ENCODE data around the gene CHRM3. TPM values are rescaled to one million over a fixed set of nuclear protein-coding genes. Genes with fewer than 3 reads are reported as not detected.

Gene CHRM3
- total RNA-seq, 2 donors from 2014 or later = 2.5 to 4.2 TPM

DNA sequence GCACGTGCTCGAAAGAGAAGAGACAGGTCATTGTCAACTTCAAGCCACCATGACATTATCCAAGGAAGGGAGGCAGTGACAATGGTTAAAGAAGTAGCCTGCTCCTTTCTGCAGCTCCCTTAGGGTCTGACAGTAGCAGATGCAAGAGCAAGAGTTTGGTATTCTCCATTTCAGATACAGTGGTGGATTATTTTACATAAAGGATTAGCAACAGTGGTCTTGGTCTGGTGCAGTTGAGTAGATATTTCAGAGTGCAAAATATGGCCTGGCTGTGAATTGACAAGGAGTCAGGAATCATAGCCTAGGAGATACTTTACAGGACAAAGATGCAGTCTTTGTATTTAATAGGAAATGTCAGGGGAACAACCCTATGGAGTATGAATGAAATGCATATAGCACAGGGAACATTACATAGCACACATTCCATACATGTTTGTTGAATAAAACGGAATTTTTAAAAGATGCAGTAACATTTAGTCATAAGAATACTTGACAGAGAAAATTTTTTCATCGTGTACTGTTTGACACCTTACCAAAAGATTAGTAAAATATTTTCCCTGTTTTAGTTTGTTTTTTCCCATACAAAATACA, 41.8 kb downstream of the CHRM3 start:
- Histone ChIP-seq H3K4me1 (ENCODE audit: control insufficient read depth in 1 of 2, low read depth in 2 of 2) (no peaks in the 10 kb centered on the region), H3K27ac (no peak overlapping the region)
- ATAC-seq (ENCODE audit: insufficient number of reproducible peaks, low FRiP score, low read depth) = no peak

DNA sequence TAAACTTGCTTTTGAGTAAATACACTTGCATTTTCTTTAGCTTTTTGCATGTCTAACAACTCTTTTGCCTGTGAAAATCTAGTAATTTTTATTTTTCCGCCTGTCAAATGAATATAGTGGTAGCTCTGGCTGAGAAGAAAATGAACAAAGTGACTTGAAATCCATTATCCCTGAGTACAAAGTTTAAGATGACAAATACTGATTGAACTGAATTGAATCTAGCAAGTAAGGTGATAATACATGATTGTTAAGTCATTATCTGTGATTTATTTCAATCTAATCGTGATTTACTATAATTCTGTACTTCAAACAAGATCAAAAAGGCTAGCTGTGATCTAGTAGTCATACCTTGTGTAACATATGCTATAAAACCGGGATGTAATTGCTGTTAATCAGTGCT, 42.8 kb downstream of the CHRM3 start:
- Histone ChIP-seq H3K9me3 (no peaks in the 10 kb centered on the region), H3K4me3 (no peak overlapping the region), H3K27ac (no peak overlapping the region), H3K27me3 (replicated peaks; ENCODE audit: insufficient read depth) (no peaks in the 10 kb centered on the region), H3K36me3 (no peaks in the 10 kb centered on the region), H3K4me1 (ENCODE audit: control insufficient read depth in 1 of 2, low read depth in 2 of 2) (no peaks in the 10 kb centered on the region)
- DNase-seq (ENCODE audit: low spot score) = no peak
- no peak for ATAC-seq (ENCODE audit: insufficient number of reproducible peaks, low FRiP score, low read depth)
- TF ChIP-seq, protein P1, sequence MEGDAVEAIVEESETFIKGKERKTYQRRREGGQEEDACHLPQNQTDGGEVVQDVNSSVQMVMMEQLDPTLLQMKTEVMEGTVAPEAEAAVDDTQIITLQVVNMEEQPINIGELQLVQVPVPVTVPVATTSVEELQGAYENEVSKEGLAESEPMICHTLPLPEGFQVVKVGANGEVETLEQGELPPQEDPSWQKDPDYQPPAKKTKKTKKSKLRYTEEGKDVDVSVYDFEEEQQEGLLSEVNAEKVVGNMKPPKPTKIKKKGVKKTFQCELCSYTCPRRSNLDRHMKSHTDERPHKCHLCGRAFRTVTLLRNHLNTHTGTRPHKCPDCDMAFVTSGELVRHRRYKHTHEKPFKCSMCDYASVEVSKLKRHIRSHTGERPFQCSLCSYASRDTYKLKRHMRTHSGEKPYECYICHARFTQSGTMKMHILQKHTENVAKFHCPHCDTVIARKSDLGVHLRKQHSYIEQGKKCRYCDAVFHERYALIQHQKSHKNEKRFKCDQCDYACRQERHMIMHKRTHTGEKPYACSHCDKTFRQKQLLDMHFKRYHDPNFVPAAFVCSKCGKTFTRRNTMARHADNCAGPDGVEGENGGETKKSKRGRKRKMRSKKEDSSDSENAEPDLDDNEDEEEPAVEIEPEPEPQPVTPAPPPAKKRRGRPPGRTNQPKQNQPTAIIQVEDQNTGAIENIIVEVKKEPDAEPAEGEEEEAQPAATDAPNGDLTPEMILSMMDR (IDR thresholded peaks at IDR 0.05) = no peak

More for the DNA sequence above, 41.8 kb downstream of the CHRM3 start:
- DNase-seq (ENCODE audit: low spot score) = no peak
- TF ChIP-seq, protein P1 (IDR thresholded peaks at IDR 0.05) = no peak
- Histone ChIP-seq H3K9me3 (no peaks in the 10 kb centered on the region), H3K36me3 (no peaks in the 10 kb centered on the region), H3K4me3 (no peak overlapping the region), H3K27me3 (replicated peaks; ENCODE audit: insufficient read depth) (no peaks in the 10 kb centered on the region)

DNA sequence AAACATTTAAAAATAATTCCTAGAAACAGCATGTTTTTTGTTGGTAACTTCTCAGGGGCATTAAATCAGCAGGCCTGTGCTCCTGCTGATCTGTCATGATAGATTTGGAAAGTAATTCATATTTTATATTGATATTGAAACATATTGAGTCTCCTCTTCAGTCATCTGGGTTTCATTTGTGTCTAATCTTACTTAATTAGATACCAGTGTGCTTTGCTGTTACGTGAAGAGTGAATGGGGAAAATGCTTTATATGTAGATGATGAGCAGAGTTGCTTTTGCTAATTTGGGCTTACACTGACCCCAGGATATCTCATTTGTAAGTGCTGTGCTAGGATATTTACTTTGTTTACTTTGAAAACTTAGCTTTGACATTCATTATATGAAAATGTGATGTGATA, 45.9 kb downstream of the CHRM3 start:
- no peak overlapping the region for H3K27ac ChIP-seq
- H3K4me1 ChIP-seq (ENCODE audit: control insufficient read depth in 1 of 2, low read depth in 2 of 2) = no peaks in the 10 kb centered on the region
- H3K36me3 ChIP-seq = no peaks in the 10 kb centered on the region
- ATAC-seq (ENCODE audit: insufficient number of reproducible peaks, low FRiP score, low read depth) = no peak
- H3K27me3 ChIP-seq (replicated peaks; ENCODE audit: insufficient read depth) = no peaks in the 10 kb centered on the region
- H3K9me3 ChIP-seq = no peaks in the 10 kb centered on the region
- no peak overlapping the region for H3K4me3 ChIP-seq
- DNase-seq (ENCODE audit: low spot score) = no peak
- TF ChIP-seq, protein P1 (IDR thresholded peaks at IDR 0.05) = no peak

DNA sequence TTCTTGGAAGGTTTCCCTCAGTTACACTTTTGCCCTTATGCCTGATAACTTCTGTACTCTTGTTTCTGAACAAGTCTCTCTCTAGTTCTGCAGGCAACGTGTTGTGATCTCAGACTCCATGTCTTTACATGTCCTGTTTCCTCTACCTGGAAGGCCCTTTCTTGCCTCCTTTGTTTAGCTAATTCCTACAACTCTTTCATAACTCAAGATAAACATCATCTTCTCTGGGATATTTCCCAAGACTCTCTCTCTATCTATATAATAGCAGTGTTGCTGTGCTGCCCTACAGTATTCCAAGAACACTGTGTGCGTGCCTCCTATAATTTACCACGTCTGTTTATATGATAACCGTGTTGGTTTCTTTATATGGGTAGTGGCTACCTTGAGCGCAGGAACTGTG, 47.8 kb downstream of the CHRM3 start:
- DNase-seq (ENCODE audit: low spot score) = no peak
- no peaks in the 10 kb centered on the region for H3K36me3 ChIP-seq
- no peaks in the 10 kb centered on the region for H3K4me1 ChIP-seq (ENCODE audit: control insufficient read depth in 1 of 2, low read depth in 2 of 2)
- TF ChIP-seq, protein P1 (IDR thresholded peaks at IDR 0.05) = no peak
- H3K4me3 ChIP-seq = no peak overlapping the region
- no peak for ATAC-seq (ENCODE audit: insufficient number of reproducible peaks, low FRiP score, low read depth)
- no peaks in the 10 kb centered on the region for H3K27me3 ChIP-seq (replicated peaks; ENCODE audit: insufficient read depth)
- H3K27ac ChIP-seq = no peak overlapping the region
- H3K9me3 ChIP-seq = no peaks in the 10 kb centered on the region
